SK-N-SH treated with all-trans-retinoic acid at 6 μM for 48 hours (cell line): ENCODE data around the gene CCN2.

Experiments
- ATAC-seq: fragments of 200-7000 bp; cut with Tn5 transposase; 3 replicates; pipeline ENCODE4 v1.9.1; 2020; ENCODE audit warnings: mild to moderate bottlenecking, moderate library complexity
- ARNTL ChIP-seq: fragments of 450-650 bp; formaldehyde crosslinking; IDR thresholded peaks from 2 replicates; pipeline ENCODE4 v1.5.0; 2020; ENCODE audit warnings: low read depth, mild to moderate bottlenecking, moderate library complexity, borderline replicate concordance
- CSDC2 ChIP-seq: fragments of 250-450 bp; sonication (Bioruptor Pico); IDR thresholded peaks from 2 replicates; pipeline ENCODE4 v1.5.0; 2020; ENCODE audit warnings: mild to moderate bottlenecking, moderate library complexity
- GLIS3 ChIP-seq: fragments of 250-450 bp; sonication (Bioruptor Pico); IDR thresholded peaks from 2 replicates; pipeline ENCODE4 v1.5.0; 2020; ENCODE audit warnings: mild to moderate bottlenecking, moderate library complexity
- ISL1 ChIP-seq: fragments of 250-450 bp; sonication (Bioruptor Pico); IDR thresholded peaks from 2 replicates; pipeline ENCODE4 v2.1.2; 2022; ENCODE audit warnings: mild to moderate bottlenecking, moderate library complexity
- OSR1 ChIP-seq: fragments of 250-450 bp; sonication (Bioruptor Pico); IDR thresholded peaks from 2 replicates; pipeline ENCODE4 v1.8.0; 2022; ENCODE audit warnings: moderate library complexity, mild to moderate bottlenecking, inconsistent platforms
- PPARA ChIP-seq: fragments of 250-450 bp; sonication (Bioruptor Pico); IDR thresholded peaks from 2 replicates; pipeline ENCODE4 v1.5.0; 2020; ENCODE audit warnings: mild to moderate bottlenecking, borderline replicate concordance
- ZC3H10 ChIP-seq: fragments of 250-450 bp; sonication (Bioruptor Pico); IDR thresholded peaks from 2 replicates; pipeline ENCODE4 v1.5.1; 2021; ENCODE audit warnings: mild to moderate bottlenecking, moderate library complexity
- ZFP3 ChIP-seq: fragments of 250-450 bp; sonication (Bioruptor Pico); IDR thresholded peaks from 2 replicates; pipeline ENCODE4 v1.5.0; 2020; ENCODE audit warnings: mild to moderate bottlenecking, moderate library complexity
- ZFP30 ChIP-seq: fragments of 450-650 bp; formaldehyde crosslinking; IDR thresholded peaks from 2 replicates; pipeline ENCODE4 v1.5.0; 2022; ENCODE audit warnings: mild to moderate bottlenecking, moderate library complexity
- TF ChIP-seq, protein P1 (sequence below): fragments of 250-450 bp; sonication (Bioruptor Pico); IDR thresholded peaks from 2 replicates; pipeline ENCODE4 v1.5.0; 2020; ENCODE audit warnings: mild to moderate bottlenecking, moderate library complexity
- TF ChIP-seq, protein P2 (sequence below): fragments of 250-450 bp; sonication (Bioruptor Pico); IDR thresholded peaks from 2 replicates; pipeline ENCODE4 v1.8.0; 2020; ENCODE audit warnings: mild to moderate bottlenecking, moderate library complexity, borderline replicate concordance
- TF ChIP-seq, protein P3 (sequence below): fragments of 250-450 bp; sonication (Bioruptor Pico); IDR thresholded peaks from 2 replicates; pipeline ENCODE4 v1.5.1; 2021; ENCODE audit warnings: mild to moderate bottlenecking, moderate library complexity
- TF ChIP-seq, protein P4 (sequence below): fragments of 250-450 bp; sonication (Bioruptor Pico); IDR thresholded peaks from 2 replicates; pipeline ENCODE4 v1.5.1; 2020; ENCODE audit warnings: low read depth, mild to moderate bottlenecking, moderate library complexity
- TF ChIP-seq, protein P5 (sequence below): fragments of 250-450 bp; sonication (Bioruptor Pico); IDR thresholded peaks from 2 replicates; pipeline ENCODE4 v1.8.0; 2021; ENCODE audit warnings: low read depth, mild to moderate bottlenecking, moderate library complexity, borderline replicate concordance

Gene CCN2

DNA sequence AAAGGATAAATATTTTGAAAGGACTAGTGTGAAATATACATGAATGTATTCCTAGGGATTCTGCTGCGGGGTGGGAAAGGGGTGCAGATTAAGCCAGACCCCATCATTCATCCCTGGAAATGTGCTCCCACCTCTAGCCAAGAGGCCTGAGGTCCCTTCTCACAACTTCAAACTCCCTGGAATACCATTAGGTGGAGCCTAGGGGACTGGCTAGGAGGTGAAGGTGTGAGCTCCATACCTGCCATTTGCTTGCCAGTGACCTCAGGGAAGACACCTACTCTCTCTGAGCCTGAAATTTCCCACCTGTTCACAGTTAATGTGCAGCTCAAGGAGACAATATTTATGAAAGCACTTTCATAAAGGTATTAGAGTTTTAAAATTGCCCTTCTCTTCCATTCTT lies 4.7 kb upstream of the CCN2 start:
- ATAC-seq: no peak

DNA sequence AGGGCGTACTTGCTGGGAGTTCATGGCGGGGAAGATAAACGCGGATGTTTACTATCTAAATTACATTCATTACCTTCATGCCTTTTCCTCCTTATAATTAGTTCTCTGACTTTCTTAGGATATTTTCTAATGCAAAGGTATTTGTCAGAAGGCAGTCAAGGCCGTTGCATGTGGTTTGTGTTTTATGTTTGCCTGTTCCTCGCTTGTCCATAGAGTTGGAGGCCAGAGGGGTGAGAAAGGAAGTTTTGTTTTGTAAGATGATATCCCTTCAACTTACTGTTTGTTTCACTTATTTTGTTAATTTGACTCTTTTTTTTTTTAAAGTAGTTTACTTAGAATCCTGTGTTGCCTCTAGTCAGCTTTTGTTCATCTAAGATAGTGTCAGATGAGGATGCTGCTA lies 4.0 kb upstream of the CCN2 start:
- TF ChIP-seq GLIS3 (CRISPR knock-in tag) (no peak), CSDC2 (CRISPR knock-in tag) (no peak), ISL1 (CRISPR knock-in tag) (no peak), ZC3H10 (CRISPR knock-in tag) (no peak), PPARA (no peak), ZFP30 (CRISPR knock-in tag) (no peak), ARNTL (CRISPR knock-in tag) (no peak), OSR1 (CRISPR knock-in tag) (no peak), ZFP3 (no peak)
- TF ChIP-seq, protein P1, sequence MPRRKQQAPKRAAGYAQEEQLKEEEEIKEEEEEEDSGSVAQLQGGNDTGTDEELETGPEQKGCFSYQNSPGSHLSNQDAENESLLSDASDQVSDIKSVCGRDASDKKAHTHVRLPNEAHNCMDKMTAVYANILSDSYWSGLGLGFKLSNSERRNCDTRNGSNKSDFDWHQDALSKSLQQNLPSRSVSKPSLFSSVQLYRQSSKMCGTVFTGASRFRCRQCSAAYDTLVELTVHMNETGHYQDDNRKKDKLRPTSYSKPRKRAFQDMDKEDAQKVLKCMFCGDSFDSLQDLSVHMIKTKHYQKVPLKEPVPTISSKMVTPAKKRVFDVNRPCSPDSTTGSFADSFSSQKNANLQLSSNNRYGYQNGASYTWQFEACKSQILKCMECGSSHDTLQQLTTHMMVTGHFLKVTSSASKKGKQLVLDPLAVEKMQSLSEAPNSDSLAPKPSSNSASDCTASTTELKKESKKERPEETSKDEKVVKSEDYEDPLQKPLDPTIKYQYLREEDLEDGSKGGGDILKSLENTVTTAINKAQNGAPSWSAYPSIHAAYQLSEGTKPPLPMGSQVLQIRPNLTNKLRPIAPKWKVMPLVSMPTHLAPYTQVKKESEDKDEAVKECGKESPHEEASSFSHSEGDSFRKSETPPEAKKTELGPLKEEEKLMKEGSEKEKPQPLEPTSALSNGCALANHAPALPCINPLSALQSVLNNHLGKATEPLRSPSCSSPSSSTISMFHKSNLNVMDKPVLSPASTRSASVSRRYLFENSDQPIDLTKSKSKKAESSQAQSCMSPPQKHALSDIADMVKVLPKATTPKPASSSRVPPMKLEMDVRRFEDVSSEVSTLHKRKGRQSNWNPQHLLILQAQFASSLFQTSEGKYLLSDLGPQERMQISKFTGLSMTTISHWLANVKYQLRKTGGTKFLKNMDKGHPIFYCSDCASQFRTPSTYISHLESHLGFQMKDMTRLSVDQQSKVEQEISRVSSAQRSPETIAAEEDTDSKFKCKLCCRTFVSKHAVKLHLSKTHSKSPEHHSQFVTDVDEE (CRISPR knock-in tag): no peak
- TF ChIP-seq, protein P2, sequence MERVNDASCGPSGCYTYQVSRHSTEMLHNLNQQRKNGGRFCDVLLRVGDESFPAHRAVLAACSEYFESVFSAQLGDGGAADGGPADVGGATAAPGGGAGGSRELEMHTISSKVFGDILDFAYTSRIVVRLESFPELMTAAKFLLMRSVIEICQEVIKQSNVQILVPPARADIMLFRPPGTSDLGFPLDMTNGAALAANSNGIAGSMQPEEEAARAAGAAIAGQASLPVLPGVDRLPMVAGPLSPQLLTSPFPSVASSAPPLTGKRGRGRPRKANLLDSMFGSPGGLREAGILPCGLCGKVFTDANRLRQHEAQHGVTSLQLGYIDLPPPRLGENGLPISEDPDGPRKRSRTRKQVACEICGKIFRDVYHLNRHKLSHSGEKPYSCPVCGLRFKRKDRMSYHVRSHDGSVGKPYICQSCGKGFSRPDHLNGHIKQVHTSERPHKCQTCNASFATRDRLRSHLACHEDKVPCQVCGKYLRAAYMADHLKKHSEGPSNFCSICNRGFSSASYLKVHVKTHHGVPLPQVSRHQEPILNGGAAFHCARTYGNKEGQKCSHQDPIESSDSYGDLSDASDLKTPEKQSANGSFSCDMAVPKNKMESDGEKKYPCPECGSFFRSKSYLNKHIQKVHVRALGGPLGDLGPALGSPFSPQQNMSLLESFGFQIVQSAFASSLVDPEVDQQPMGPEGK (CRISPR knock-in tag): no peak
- TF ChIP-seq, protein P3, sequence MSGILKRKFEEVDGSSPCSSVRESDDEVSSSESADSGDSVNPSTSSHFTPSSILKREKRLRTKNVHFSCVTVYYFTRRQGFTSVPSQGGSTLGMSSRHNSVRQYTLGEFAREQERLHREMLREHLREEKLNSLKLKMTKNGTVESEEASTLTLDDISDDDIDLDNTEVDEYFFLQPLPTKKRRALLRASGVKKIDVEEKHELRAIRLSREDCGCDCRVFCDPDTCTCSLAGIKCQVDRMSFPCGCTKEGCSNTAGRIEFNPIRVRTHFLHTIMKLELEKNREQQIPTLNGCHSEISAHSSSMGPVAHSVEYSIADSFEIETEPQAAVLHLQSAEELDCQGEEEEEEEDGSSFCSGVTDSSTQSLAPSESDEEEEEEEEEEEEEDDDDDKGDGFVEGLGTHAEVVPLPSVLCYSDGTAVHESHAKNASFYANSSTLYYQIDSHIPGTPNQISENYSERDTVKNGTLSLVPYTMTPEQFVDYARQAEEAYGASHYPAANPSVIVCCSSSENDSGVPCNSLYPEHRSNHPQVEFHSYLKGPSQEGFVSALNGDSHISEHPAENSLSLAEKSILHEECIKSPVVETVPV: no peak
- TF ChIP-seq, protein P4, sequence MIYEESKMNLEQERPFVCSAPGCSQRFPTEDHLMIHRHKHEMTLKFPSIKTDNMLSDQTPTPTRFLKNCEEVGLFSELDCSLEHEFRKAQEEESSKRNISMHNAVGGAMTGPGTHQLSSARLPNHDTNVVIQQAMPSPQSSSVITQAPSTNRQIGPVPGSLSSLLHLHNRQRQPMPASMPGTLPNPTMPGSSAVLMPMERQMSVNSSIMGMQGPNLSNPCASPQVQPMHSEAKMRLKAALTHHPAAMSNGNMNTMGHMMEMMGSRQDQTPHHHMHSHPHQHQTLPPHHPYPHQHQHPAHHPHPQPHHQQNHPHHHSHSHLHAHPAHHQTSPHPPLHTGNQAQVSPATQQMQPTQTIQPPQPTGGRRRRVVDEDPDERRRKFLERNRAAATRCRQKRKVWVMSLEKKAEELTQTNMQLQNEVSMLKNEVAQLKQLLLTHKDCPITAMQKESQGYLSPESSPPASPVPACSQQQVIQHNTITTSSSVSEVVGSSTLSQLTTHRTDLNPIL (CRISPR knock-in tag): no peak
- no peak for ATAC-seq

More for the DNA sequence above, 4.7 kb upstream of the CCN2 start:
- TF ChIP-seq, protein P5, sequence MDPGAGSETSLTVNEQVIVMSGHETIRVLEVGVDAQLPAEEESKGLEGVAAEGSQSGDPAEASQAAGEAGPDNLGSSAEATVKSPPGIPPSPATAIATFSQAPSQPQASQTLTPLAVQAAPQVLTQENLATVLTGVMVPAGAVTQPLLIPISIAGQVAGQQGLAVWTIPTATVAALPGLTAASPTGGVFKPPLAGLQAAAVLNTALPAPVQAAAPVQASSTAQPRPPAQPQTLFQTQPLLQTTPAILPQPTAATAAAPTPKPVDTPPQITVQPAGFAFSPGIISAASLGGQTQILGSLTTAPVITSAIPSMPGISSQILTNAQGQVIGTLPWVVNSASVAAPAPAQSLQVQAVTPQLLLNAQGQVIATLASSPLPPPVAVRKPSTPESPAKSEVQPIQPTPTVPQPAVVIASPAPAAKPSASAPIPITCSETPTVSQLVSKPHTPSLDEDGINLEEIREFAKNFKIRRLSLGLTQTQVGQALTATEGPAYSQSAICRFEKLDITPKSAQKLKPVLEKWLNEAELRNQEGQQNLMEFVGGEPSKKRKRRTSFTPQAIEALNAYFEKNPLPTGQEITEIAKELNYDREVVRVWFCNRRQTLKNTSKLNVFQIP (CRISPR knock-in tag): no peak
- TF ChIP-seq, protein P3: no peak
- no peak for TF ChIP-seq ZFP3
- TF ChIP-seq, protein P1 (CRISPR knock-in tag): no peak
- TF ChIP-seq, protein P2 (CRISPR knock-in tag): no peak
- TF ChIP-seq, all 23 proteins: peak for 0
